Activated effector memory CD4-positive, alpha-beta T cell treated with anti-CD3 and anti-CD28 coated beads, Interleukin-2, amount 50 U/mL, for 16 hours (primary cell): ENCODE measurements around the gene P2RY2.
A peak's percentile ranks its signal among the peaks of the same experiment; 100 is the strongest.

Experiments used
- DNase-seq: peaks from one replicate; pipeline ENCODE4 v3.0.0-alpha.2; 2020

P2RY2 gene

GRCh38 chr11:73189315-73189714 lies 28.8 kb upstream of the P2RY2 start:
- peak; percentile 25 for DNase-seq

- peak; percentile 21 for DNase-seq
Observed at GRCh38 chr11:73189723-73190556, 28.1 kb upstream of the P2RY2 start.

- no peak for DNase-seq
Observed at GRCh38 chr11:73190557-73190885, 27.6 kb upstream of the P2RY2 start.

GRCh38 chr11:73191151-73191550 lies 26.9 kb upstream of the P2RY2 start:
- peak; percentile 48 for DNase-seq

- DNase-seq, result peak; percentile 61
Observed at GRCh38 chr11:73192272-73192671, 25.8 kb upstream of the P2RY2 start.

- peak; percentile 30 for DNase-seq
Observed at GRCh38 chr11:73193251-73194033, 24.6 kb upstream of the P2RY2 start.

- peak; percentile 41 for DNase-seq
Observed at GRCh38 chr11:73194034-73194507, 24.0 kb upstream of the P2RY2 start.

GRCh38 chr11:73194593-73194992 lies 23.5 kb upstream of the P2RY2 start:
- DNase-seq, result peak; percentile 28

GRCh38 chr11:73195191-73196007 lies 22.7 kb upstream of the P2RY2 start:
- DNase-seq, result peak; percentile 50

- DNase-seq, result no peak
Observed at GRCh38 chr11:73196576-73196975, 21.5 kb upstream of the P2RY2 start.

GRCh38 chr11:73197348-73197747 lies 20.7 kb upstream of the P2RY2 start:
- peak; percentile 12 for DNase-seq

GRCh38 chr11:73197787-73198186 lies 20.3 kb upstream of the P2RY2 start:
- peak; percentile 10 for DNase-seq

GRCh38 chr11:73198677-73199076 lies 19.4 kb upstream of the P2RY2 start:
- no peak for DNase-seq

GRCh38 chr11:73199446-73199845 lies 18.6 kb upstream of the P2RY2 start:
- peak; percentile 31 for DNase-seq

- peak; percentile 25 for DNase-seq
Observed at GRCh38 chr11:73200256-73200655, 17.8 kb upstream of the P2RY2 start.

- peak; percentile 53 for DNase-seq
Observed at GRCh38 chr11:73201249-73201648, 16.8 kb upstream of the P2RY2 start.

GRCh38 chr11:73201888-73202780 lies 15.9 kb upstream of the P2RY2 start:
- DNase-seq, result peak; percentile 33

GRCh38 chr11:73203322-73203721 lies 14.8 kb upstream of the P2RY2 start:
- DNase-seq, result peak; percentile 13

- no peak for DNase-seq
Observed at GRCh38 chr11:73203790-73204189, 14.3 kb upstream of the P2RY2 start.

- no peak for DNase-seq
Observed at GRCh38 chr11:73204711-73205121, 13.4 kb upstream of the P2RY2 start.

- DNase-seq, result no peak
Observed at GRCh38 chr11:73205661-73206343, 12.3 kb upstream of the P2RY2 start.
